HG02763 (cell line): ENCODE results near the gene TM6SF1.
"Not testable (repeated sequence)": the region's sequence is repeated elsewhere in the genome, so short reads cannot be mapped to it uniquely, and the experiment has no call there.

Experiments
- ATAC-seq: cut with Tn5 transposase; IDR thresholded peaks from one replicate; pipeline ENCODE4 v1.9.1; 2021; ENCODE audit warnings: mild to moderate bottlenecking, moderate library complexity; ENCODE audit not compliant: unreplicated experiment

Gene TM6SF1

DNA sequence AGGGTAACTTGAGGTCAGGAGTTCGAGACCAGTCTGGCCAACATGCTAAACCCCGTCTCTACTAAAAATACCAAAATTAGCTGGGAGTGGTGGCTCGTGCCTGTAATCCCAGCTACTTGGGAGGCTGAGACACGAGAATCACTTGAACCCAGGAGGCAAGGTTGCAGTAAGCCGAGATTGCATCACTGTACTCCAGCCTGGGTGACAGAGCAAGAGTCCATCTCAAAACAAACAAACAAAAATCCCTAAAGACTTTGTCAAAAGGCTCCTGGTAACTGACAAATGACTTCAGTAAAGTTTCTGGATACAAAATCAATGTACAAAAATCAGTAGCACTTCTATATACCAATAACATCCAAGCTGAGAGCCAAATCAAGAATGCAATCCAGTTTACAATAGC, 62.1 kb downstream of the TM6SF1 start:
- ATAC-seq, result not testable (repeated sequence)

DNA sequence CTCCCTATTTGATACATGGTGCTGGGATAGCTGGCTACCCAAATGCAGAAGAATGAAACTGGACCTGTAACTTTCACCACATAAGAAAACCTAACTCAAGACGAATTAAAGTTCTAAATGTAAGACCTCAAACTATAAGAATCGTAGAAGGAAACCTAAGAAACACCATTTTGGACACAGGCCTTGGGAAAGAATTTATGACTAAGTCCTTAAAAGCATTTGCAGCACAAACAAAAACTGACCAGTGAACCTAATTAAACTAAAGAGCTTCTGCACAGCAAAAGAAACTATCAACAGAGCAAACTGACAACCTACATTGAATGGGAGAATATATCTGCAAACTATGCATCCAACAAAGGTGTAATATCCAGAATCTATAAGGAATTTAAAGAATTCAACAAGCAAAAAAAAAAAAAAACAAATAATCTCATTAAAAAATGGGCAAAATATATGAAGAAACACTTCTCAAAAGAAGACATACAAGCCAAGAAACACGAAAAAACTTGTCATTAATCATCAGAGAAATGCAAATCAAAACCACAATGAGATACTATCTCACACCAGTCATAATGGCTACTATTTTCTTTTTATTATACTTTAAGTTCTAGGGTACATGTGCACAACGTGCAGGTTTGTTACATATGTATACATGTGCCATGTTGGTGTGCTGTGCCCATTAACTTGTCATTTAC, 63.2 kb downstream of the TM6SF1 start:
- no peak for ATAC-seq

DNA sequence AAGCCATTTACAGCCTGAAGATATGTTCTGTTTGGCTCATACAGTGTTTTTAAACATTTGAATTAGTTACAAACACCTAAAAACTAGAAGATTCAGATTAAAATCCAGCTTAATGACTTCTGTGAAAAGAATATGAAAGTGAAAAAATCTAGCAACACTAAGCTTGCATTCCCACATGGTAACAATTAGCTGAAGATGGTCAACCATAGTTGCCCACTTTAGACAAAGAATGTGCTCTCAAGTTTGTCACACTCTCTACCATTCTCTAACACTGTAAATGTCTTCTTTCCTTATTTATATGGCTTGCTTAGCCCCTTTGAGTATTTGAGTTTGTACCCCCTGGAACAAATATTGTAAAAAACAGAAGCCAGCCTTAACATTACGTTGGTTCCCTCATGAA, 67.4 kb downstream of the TM6SF1 start:
- ATAC-seq, result no peak

DNA sequence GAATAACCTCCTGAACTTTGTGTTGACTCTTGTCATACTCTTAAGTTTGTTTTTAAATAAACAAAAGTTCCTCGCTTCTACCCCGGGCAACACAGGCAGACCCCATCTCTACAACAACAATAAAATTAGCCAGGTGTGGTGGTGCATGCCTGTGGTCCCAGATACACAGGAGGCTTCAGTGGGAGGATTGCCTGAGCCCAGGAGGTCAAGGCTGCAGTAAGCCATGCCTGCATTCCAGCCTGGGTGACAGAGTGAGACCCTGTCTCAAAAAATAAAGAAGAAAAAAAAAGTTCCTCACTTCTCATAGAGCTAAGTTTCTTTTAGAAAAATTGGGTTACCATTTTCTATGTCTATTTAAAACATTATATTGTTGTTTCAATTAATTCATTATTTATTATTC, 70.9 kb downstream of the TM6SF1 start:
- ATAC-seq, result no peak

DNA sequence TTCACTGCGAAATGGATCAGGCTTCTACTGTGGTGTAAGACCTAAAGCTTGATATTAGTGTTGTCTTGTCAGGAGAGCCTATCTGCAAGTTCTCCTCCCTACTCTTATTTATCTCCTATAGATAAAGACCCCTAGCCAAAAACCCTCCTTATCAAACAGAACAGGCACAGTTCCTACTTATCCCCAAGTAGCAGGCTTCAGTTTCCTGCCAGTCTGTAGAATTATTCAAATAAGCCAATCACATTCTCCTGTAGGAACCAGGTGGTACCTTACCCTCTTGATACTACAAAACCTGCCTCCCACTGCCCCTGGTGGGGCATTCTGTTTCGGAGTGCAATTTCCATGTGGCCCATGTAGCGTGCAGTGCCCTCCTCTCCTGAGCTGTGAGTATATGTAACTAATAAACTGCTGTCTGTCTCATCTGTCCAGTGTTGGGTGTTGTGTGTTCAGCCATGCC, 71.5 kb downstream of the TM6SF1 start:
- no peak for ATAC-seq

DNA sequence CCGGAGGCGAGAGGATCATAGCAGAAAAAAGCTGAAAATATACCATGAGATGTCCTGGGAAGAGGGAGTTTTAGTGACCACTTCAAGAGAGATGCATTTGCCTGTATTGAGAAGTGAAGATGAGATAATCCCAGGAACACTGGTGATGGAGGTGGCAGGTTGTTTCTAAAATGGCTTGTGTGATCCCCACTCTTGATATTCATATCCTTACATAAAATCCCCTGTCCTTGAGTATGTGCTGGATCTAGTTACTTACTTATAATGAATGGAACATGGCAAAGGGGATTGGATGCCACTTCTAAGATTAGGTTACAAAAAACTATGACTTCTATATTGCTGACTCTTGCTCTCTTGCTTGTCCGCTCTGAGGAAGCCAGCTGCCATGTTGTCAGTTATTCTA, 78.1 kb downstream of the TM6SF1 start:
- ATAC-seq, result no peak
